Breast epithelium (tissue), 4 donors: ENCODE measurements around the gene MAP2K5. TPM values are rescaled to one million over a fixed set of nuclear protein-coding genes. Genes with fewer than 3 reads are reported as not detected.

ENCODE experiments used
- DNase-seq, 2 donors: peaks; one replicate each; pipeline ENCODE4 v3.0.0-alpha.2; 2019; ENCODE audit warnings: low spot score in 2 of 2
- H3K27ac ChIP-seq, 2 donors: fragments of 200-600 bp; sonication (generic) in 1 of 2; one replicate each; pipeline ENCODE4 v1.5.1; 2016 to 2019; ENCODE audit warnings: mild to moderate bottlenecking in 1 of 2
- H3K27me3 ChIP-seq, 2 donors: fragments of 200-600 bp; sonication (generic) in 1 of 2; one replicate each; pipeline versions ENCODE4 v1.5.1 to v1.6.0; 2017 to 2019; ENCODE audit warnings: control low read depth in 1 of 2, mild to moderate bottlenecking in 1 of 2
- H3K36me3 ChIP-seq: fragments of 200-600 bp; one replicate; pipeline ENCODE4 v1.5.1; 2019
- H3K4me1 ChIP-seq, 2 donors: fragments of 200-600 bp; sonication (generic); one replicate each; pipeline ENCODE4 v1.5.1; 2016 to 2019; ENCODE audit warnings: control low read depth in 1 of 2
- H3K4me3 ChIP-seq, 3 donors: fragments of 200-600 bp; sonication (generic); 1 replicate in 2 of 3; 2 replicates in 1 of 3; pipeline ENCODE4 v1.5.1; 2016 to 2019; ENCODE audit warnings: mild to moderate bottlenecking in 3 of 3, moderate library complexity in 2 of 3
- H3K9me3 ChIP-seq, 2 donors: fragments of 200-600 bp; sonication (generic) in 1 of 2; one replicate each; pipeline ENCODE4 v1.5.1; 2016 to 2019; ENCODE audit warnings: control low read depth in 1 of 2
- CTCF ChIP-seq, 3 donors: fragments of 450-650 bp; IDR thresholded peaks; one replicate each; pipeline ENCODE4 v1.5.1; 2016 to 2017; ENCODE audit warnings: antibody characterized with exemption in 3 of 3, mild to moderate bottlenecking in 3 of 3, moderate library complexity in 3 of 3
- POLR2A ChIP-seq: fragments of 450-650 bp; IDR thresholded peaks from one replicate; pipeline ENCODE4 v1.6.1; 2016; ENCODE audit warnings: antibody characterized with exemption, mild to moderate bottlenecking, moderate library complexity
- POLR2AphosphoS5 ChIP-seq, 3 donors: sonication (generic); formaldehyde crosslinking; IDR thresholded peaks; one replicate each; pipeline ENCODE4 v1.6.1; 2017; ENCODE audit warnings: antibody characterized with exemption in 3 of 3
- intact Hi-C: fragments of 100-400 bp; cut with DNase I; formaldehyde crosslinking; loops from one replicate; pipeline ENCODE4 v1.15.1; 2023; ENCODE audit warnings: low total_unique reads
- total RNA-seq, 3 donors: library from RNA; depleted of rRNA; stranded (reverse); fragments of >200 nt; gene quantifications; one replicate each; pipeline ENCODE4 v1.1.0, GENCODE V29; 2016

MAP2K5 gene
- total RNA-seq, 3 donors from 2014 or later = 13.8 to 15.1 (median 14.0) TPM

- Histone ChIP-seq H3K9me3 (no peaks in the 10 kb centered on the region), H3K4me1 (no peaks in the 10 kb centered on the region), H3K36me3 (no peaks in the 10 kb centered on the region), H3K4me3 (no peak overlapping the region), H3K27me3 (no peaks in the 10 kb centered on the region), H3K27ac (no peak overlapping the region)
- TF ChIP-seq POLR2AphosphoS5 (IDR thresholded peaks at IDR 0.05) = no peak
- no peak for TF ChIP-seq CTCF (IDR thresholded peaks at IDR 0.05)
- no peak for TF ChIP-seq POLR2A
- intact Hi-C loops = no loop called here
- no peak for DNase-seq
These were observed 148.9 kb downstream of the MAP2K5 start for GRCh38 chr15:67691450-67691849.

- intact Hi-C loops = no loop called here
- Histone ChIP-seq H3K36me3 (no peaks in the 10 kb centered on the region), H3K27me3 (no peaks in the 10 kb centered on the region), H3K4me3 (no peak overlapping the region), H3K9me3 (no peaks in the 10 kb centered on the region), H3K4me1 (no peaks in the 10 kb centered on the region), H3K27ac (no peak overlapping the region)
- DNase-seq = no peak
- TF ChIP-seq POLR2AphosphoS5 (IDR thresholded peaks at IDR 0.05) (no peak), CTCF (IDR thresholded peaks at IDR 0.05) (no peak), POLR2A (no peak)
These were observed 150.1 kb downstream of the MAP2K5 start for GRCh38 chr15:67692573-67692972.

GRCh38 chr15:67696087-67696486 lies 153.6 kb downstream of the MAP2K5 start:
- intact Hi-C loops = no loop called here

GRCh38 chr15:67700023-67700422 lies 157.5 kb downstream of the MAP2K5 start:
- no peaks in the 10 kb centered on the region for H3K36me3 ChIP-seq
- H3K4me1 ChIP-seq = no peaks in the 10 kb centered on the region
- no peak overlapping the region for H3K27ac ChIP-seq
- H3K9me3 ChIP-seq = no peaks in the 10 kb centered on the region
- DNase-seq = no peak
- intact Hi-C loops = no loop called here
- TF ChIP-seq POLR2AphosphoS5 (IDR thresholded peaks at IDR 0.05) (no peak), CTCF (IDR thresholded peaks at IDR 0.05) (no peak), POLR2A (no peak)
- no peaks in the 10 kb centered on the region for H3K27me3 ChIP-seq
- no peak overlapping the region for H3K4me3 ChIP-seq

More at GRCh38 chr15:67696087-67696486, 153.6 kb downstream of the MAP2K5 start:
- no peaks in the 10 kb centered on the region for H3K27me3 ChIP-seq
- no peaks in the 10 kb centered on the region for H3K4me1 ChIP-seq
- H3K27ac ChIP-seq = no peak overlapping the region
- H3K36me3 ChIP-seq = no peaks in the 10 kb centered on the region
- H3K4me3 ChIP-seq = no peak overlapping the region
- no peak for DNase-seq
- H3K9me3 ChIP-seq = no peaks in the 10 kb centered on the region
- no peak for TF ChIP-seq POLR2AphosphoS5 (IDR thresholded peaks at IDR 0.05)
- no peak for TF ChIP-seq POLR2A
- TF ChIP-seq CTCF (IDR thresholded peaks at IDR 0.05) = no peak

GRCh38 chr15:67701669-67702068 lies 159.2 kb downstream of the MAP2K5 start:
- H3K4me3 ChIP-seq = no peak overlapping the region
- no peaks in the 10 kb centered on the region for H3K4me1 ChIP-seq
- H3K27ac ChIP-seq = no peak overlapping the region
- H3K36me3 ChIP-seq = no peaks in the 10 kb centered on the region
- H3K9me3 ChIP-seq = no peaks in the 10 kb centered on the region
- H3K27me3 ChIP-seq = no peaks in the 10 kb centered on the region
- intact Hi-C loops = no loop called here
- no peak for TF ChIP-seq POLR2A
- TF ChIP-seq CTCF (IDR thresholded peaks at IDR 0.05) = no peak
- no peak for TF ChIP-seq POLR2AphosphoS5 (IDR thresholded peaks at IDR 0.05)
- no peak for DNase-seq
